OCI-LY7 (cell line): ENCODE results near the gene DTWD2.
"Not testable (repeated sequence)": the region's sequence is repeated elsewhere in the genome, so short reads cannot be mapped to it uniquely, and the experiment has no call there.

ENCODE experiments used
- EZH2phosphoT487 ChIP-seq: fragments of 200-600 bp; sonication (generic); IDR thresholded peaks from 2 replicates; pipeline ENCODE4 v1.6.1; 2018; ENCODE audit warnings: low read depth, borderline replicate concordance, mild to moderate bottlenecking, mixed run types, antibody characterized with exemption, low read length, moderate library complexity, mixed read lengths
- TF ChIP-seq, protein P1 (sequence below): fragments of 200-600 bp; sonication (generic); conservative IDR thresholded peaks from 2 replicates; pipeline ENCODE4 v1.5.1; 2014; ENCODE audit warnings: mild to moderate bottlenecking, antibody characterized with exemption, low read length, moderate library complexity, mixed read lengths

DNA sequence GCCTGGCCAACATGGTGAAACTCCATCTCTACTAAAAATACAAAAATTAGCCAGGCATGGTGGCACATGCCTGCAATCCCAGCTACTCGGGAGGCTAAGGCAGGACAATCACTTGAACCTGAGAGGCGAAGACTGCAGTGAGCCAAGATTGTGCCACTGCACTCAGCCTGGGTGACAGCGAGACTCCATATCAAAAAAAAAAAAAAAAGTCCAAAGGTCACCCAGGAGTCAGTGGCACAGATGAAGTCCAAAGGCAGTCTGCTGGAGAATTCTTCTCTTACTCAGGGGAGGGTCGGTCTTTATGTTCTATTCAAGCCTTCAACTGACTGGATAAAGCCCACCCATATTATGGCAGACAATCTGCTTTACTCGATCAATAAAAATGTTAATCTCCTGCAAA is 80.8 kb downstream of the DTWD2 start:
- TF ChIP-seq, protein P1, sequence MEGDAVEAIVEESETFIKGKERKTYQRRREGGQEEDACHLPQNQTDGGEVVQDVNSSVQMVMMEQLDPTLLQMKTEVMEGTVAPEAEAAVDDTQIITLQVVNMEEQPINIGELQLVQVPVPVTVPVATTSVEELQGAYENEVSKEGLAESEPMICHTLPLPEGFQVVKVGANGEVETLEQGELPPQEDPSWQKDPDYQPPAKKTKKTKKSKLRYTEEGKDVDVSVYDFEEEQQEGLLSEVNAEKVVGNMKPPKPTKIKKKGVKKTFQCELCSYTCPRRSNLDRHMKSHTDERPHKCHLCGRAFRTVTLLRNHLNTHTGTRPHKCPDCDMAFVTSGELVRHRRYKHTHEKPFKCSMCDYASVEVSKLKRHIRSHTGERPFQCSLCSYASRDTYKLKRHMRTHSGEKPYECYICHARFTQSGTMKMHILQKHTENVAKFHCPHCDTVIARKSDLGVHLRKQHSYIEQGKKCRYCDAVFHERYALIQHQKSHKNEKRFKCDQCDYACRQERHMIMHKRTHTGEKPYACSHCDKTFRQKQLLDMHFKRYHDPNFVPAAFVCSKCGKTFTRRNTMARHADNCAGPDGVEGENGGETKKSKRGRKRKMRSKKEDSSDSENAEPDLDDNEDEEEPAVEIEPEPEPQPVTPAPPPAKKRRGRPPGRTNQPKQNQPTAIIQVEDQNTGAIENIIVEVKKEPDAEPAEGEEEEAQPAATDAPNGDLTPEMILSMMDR: not testable (repeated sequence)
- not testable (repeated sequence) for TF ChIP-seq EZH2phosphoT487
